KOPT-K1 (cell line): ENCODE results near the gene CDC14A.

ENCODE experiments used
- H3K27ac ChIP-seq: fragments of 200-600 bp; sonication (generic); 2 replicates; pipeline ENCODE4 v1.5.1; 2016; ENCODE audit warnings: antibody characterized with exemption, mild to moderate bottlenecking, low read depth, low read length; ENCODE audit not compliant: poor library complexity, severe bottlenecking
- H3K36me3 ChIP-seq: fragments of 200-600 bp; sonication (generic); 2 replicates; pipeline ENCODE4 v1.5.1; 2017; ENCODE audit warnings: antibody characterized with exemption, mild to moderate bottlenecking, low read length, moderate library complexity; ENCODE audit not compliant: insufficient read depth
- H3K9me3 ChIP-seq: fragments of 200-600 bp; sonication (generic); 2 replicates; pipeline ENCODE4 v1.5.1; 2017; ENCODE audit warnings: antibody characterized with exemption, low read length, mild to moderate bottlenecking; ENCODE audit not compliant: insufficient read depth, poor library complexity, severe bottlenecking

The CDC14A gene

DNA sequence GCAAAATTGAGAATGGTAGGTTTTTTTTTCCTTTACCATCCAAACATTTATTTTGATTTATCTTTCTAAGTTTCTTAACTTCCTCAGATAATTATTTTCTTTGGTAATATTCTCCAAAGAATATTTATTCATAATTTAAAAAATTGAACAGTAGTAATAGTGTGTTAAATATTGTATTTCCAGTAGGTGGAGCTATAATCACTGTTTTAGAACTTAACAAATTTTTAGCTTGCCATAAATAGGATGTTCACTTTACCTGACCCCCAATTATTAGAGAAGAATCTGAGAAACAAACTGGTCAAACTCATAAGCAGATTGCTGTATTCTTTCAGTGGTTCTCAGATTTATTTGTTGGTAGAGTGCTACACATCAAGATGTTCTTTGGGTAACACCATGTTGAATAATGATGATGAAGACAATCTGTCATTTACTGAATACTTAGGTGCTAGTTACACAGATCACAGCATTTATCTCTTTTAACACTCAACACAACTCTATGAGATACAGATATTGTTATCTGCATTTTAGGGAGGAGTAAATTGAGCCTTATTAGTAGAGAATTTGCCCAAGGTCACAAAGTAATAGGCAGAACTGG is 103.3 kb downstream of the CDC14A start:
- no peaks in the 10 kb centered on the region; the same call in none of the 2 replicates for H3K36me3 ChIP-seq
- no peaks in the 10 kb centered on the region for H3K9me3 ChIP-seq
- no peak overlapping the region for H3K27ac ChIP-seq

- no peaks in the 10 kb centered on the region; the same call in 1 of the 2 replicates for H3K36me3 ChIP-seq
- no peaks in the 10 kb centered on the region for H3K9me3 ChIP-seq
- no peak overlapping the region for H3K27ac ChIP-seq
Observed at GRCh38 chr1:100456880-100457279, 104.6 kb downstream of the CDC14A start.

GRCh38 chr1:100457683-100458082 is 105.4 kb downstream of the CDC14A start:
- Histone ChIP-seq H3K36me3 (no peaks in the 10 kb centered on the region; the same call in 1 of the 2 replicates), H3K27ac (no peak overlapping the region), H3K9me3 (no peaks in the 10 kb centered on the region)

GRCh38 chr1:100458661-100459357 is 106.5 kb downstream of the CDC14A start:
- H3K9me3 ChIP-seq: no peaks in the 10 kb centered on the region
- peaks cover 4% of the 10 kb centered on the region; the same call in 1 of the 2 replicates for H3K36me3 ChIP-seq
- no peak overlapping the region for H3K27ac ChIP-seq

DNA sequence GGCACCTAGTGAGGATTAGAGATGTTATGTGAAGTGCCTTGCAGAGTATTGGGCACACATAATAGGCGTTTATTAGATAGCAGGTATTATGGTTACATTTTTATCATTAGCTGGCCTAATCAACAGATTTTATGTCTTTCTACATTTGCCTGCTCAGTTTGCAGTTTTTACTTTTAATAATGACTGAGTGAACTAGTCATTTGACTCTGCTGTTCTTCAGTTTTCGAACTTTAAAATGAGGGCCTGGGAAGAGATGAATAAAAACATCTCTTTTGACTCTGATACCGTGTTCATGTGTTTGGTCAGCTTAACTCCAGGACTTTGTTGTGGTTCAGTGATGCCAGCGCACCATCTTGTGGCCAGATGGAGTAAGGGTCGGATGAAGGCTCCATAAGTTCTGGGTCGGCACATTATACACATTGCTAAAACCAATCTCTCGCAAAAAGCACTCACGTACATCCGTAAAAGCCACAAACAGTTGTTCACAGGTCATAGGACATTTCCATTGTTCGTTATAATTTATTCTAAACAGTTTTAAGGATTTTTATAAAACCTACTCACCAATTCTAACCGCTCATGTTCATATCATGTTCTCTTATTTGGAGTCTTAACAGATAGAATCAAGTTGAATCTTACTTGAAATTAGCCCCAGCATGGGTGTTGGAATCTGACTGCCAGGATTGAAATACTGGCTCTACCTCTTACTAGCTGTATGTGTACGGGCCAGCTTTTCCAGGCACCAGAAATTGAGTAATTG is 107.2 kb downstream of the CDC14A start:
- peaks cover 4% of the 10 kb centered on the region; the same call in 1 of the 2 replicates for H3K36me3 ChIP-seq
- no peak overlapping the region for H3K27ac ChIP-seq
- no peaks in the 10 kb centered on the region for H3K9me3 ChIP-seq

- peaks cover 4% of the 10 kb centered on the region; the same call in 1 of the 2 replicates for H3K36me3 ChIP-seq
- no peaks in the 10 kb centered on the region for H3K9me3 ChIP-seq
- no peak overlapping the region for H3K27ac ChIP-seq
Observed at GRCh38 chr1:100461222-100461621, 108.9 kb downstream of the CDC14A start.

GRCh38 chr1:100462326-100463025 is 110.2 kb downstream of the CDC14A start:
- Histone ChIP-seq H3K27ac (no peak overlapping the region), H3K36me3 (0 out of 2 replicates have a peak, but pooled peaks cover 4% of the 10 kb centered on the region), H3K9me3 (no peaks in the 10 kb centered on the region)

DNA sequence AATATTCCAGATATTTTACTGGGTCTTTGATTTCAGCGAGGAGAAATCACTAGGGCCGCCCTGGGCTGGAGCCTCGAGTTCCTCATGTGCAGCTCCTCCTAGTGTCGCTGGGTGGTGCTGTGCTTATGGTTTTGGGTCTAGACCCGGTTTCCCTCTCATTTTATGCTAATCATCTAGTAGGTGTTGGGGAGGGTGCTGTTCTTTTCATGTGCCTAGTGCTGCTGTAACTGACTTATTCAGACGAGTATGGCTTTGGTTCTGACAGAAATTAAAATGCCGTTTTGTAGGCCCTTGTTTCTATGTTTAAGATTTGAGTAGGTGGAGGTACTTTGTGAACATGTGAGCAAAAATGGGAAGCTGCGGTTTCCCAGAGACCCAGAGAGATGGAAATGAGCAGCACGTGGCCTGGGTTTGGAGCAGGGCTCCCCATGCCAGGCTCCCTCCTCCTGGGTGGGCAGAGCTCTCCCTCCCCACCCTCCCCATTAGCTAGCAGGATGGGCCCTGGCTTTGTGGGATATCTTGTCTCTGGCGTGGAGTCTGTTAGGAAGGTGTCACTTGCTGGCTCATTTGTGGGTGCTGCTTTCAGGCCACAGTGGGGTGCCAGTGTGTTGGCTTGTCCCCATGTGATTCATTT is 111.6 kb downstream of the CDC14A start:
- peak overlapping the region; percentile 23 for H3K27ac ChIP-seq
- H3K36me3 ChIP-seq: peaks cover 12% of the 10 kb centered on the region; the same call in 1 of the 2 replicates
- H3K9me3 ChIP-seq: no peaks in the 10 kb centered on the region

GRCh38 chr1:100469578-100469977 is 117.3 kb downstream of the CDC14A start:
- Histone ChIP-seq H3K36me3 (peaks cover 15% of the 10 kb centered on the region), H3K9me3 (no peaks in the 10 kb centered on the region), H3K27ac (no peak overlapping the region)

DNA sequence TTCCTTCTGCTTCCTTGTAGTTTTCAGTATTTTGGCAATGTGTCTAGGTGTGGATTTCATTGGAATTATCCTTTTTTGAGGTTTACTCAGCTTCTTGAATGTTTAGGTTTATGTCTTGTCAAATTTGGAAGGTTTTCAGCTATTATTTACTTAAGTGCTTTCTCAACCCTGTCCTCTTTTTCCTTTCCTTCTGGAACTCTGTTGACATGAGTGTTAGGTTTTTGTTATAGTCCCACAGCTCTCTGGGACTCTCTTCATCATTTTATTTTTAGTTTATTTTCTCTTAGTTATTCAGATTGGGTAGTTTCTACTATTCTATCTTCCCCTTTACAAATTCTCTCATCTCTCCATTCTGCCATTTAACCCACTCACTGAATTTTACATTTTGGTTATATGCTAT is 122.5 kb downstream of the CDC14A start:
- Histone ChIP-seq H3K9me3 (no peaks in the 10 kb centered on the region), H3K36me3 (peaks cover 1% of the 10 kb centered on the region; the same call in 1 of the 2 replicates), H3K27ac (no peak overlapping the region)

DNA sequence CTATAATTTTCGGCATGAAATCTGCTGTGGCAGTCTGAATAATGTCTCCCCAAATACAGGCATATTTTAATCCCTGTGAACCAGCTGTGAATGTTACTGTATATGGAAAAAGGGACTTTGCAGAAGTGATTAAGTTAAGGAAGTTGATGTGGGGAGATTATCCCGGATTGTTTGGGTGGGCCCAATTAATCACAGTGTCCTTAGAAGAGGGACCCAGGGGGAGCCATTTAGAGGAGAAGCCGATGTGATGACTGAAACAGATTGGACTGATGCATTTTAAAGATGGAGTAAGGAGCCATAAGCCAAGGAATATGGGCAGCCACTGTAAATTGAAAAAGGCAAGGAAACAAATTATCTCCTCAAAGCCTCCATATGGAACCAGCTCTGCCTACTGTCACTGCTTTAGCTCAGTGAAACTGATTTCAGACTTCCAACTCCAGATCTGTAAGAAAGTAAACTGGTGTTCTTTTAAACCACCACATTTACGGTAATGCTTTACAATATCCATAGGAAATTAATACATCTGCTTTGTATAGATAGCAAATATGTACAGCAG is 124.5 kb downstream of the CDC14A start:
- H3K9me3 ChIP-seq: no peaks in the 10 kb centered on the region
- no peak overlapping the region for H3K27ac ChIP-seq
- no peaks in the 10 kb centered on the region for H3K36me3 ChIP-seq

- Histone ChIP-seq H3K9me3 (no peaks in the 10 kb centered on the region), H3K36me3 (no peaks in the 10 kb centered on the region), H3K27ac (no peak overlapping the region)
Observed at GRCh38 chr1:100478816-100479215, 126.5 kb downstream of the CDC14A start.

- H3K9me3 ChIP-seq: no peaks in the 10 kb centered on the region
- peaks cover 5% of the 10 kb centered on the region; the same call in 1 of the 2 replicates for H3K36me3 ChIP-seq
- H3K27ac ChIP-seq: no peak overlapping the region
Observed at GRCh38 chr1:100479620-100480338, 127.5 kb downstream of the CDC14A start.

- Histone ChIP-seq H3K27ac (no peak overlapping the region), H3K9me3 (no peaks in the 10 kb centered on the region), H3K36me3 (peaks cover 10% of the 10 kb centered on the region; the same call in 1 of the 2 replicates)
Observed at GRCh38 chr1:100481303-100481702, 129.0 kb downstream of the CDC14A start.
